Esophagus squamous epithelium (tissue), 5 donors: ENCODE measurements around the gene PEX5. TPM values are rescaled to one million over a fixed set of nuclear protein-coding genes. Genes with fewer than 3 reads are reported as not detected.

Experiments used
- DNase-seq: peaks from one replicate; lab custom pipeline; 2025; lab: John Stamatoyannopoulos, UW
- H3K27ac ChIP-seq, 4 donors: fragments of 200-600 bp; sonication (generic); one replicate each; pipeline ENCODE4 v1.5.1; 2016 to 2019; ENCODE audit warnings: mild to moderate bottlenecking in 1 of 4
- H3K27me3 ChIP-seq, 4 donors: fragments of 200-600 bp; sonication (generic); 1 replicate in 3 of 4; 2 replicates in 1 of 4; pipeline versions ENCODE4 v1.5.1 to v1.6.0; 2017 to 2021; ENCODE audit warnings: antibody characterized with exemption in 1 of 4
- H3K36me3 ChIP-seq, 3 donors: fragments of 200-600 bp; sonication (generic); one replicate each; pipeline ENCODE4 v1.5.1; 2016 to 2019
- H3K4me1 ChIP-seq, 3 donors: fragments of 200-600 bp; sonication (generic); one replicate each; pipeline ENCODE4 v1.5.1; 2017 to 2019
- H3K4me3 ChIP-seq, 4 donors: fragments of 200-600 bp; sonication (generic); 1 replicate in 3 of 4; 2 replicates in 1 of 4; pipeline ENCODE4 v1.5.1; 2016 to 2019; ENCODE audit warnings: mild to moderate bottlenecking in 2 of 4, moderate library complexity in 1 of 4
- H3K9me3 ChIP-seq, 3 donors: fragments of 200-600 bp; sonication (generic); one replicate each; pipeline ENCODE4 v1.5.1; 2016 to 2019
- POLR2A ChIP-seq, 4 donors: fragments of 450-650 bp; IDR thresholded peaks; one replicate each; pipeline ENCODE4 v1.6.1; 2017; ENCODE audit warnings: antibody characterized with exemption in 4 of 4, mild to moderate bottlenecking in 4 of 4, moderate library complexity in 3 of 4
- WGBS, 2 donors: methylation state at CpG; one replicate each; pipeline ENCODE4 v1.1.5; 2018; 5-methylcytosine and 5-hydroxymethylcytosine counted together
- intact Hi-C: fragments of 100-400 bp; cut with DNase I; formaldehyde crosslinking; loops from one replicate; pipeline ENCODE4 v1.15.0; 2022
- total RNA-seq, 4 donors: library from RNA; depleted of rRNA; stranded (reverse); fragments of >200 nt; gene quantifications; one replicate each; pipeline ENCODE4 v1.1.0, GENCODE V29; 2016
- TF ChIP-seq, protein P1 (sequence below), 6 experiments: fragments of 450-650 bp in 4 of 6; fragments of 200-600 bp in 2 of 6; sonication (generic) in 2 of 6; IDR thresholded peaks; one replicate each; pipeline ENCODE4 v1.5.1; 2016 to 2019; ENCODE audit warnings: antibody characterized with exemption in 6 of 6, mild to moderate bottlenecking in 4 of 6, moderate library complexity in 4 of 6
- donor health status: DM: yes; HTN: yes; CAD: no.

PEX5 gene
- total RNA-seq, 4 donors from 2014 or later, result 15.5 to 38.1 (median 19.9) TPM

- DNase-seq, result no peak
- 76 to 83% methylated on average over 9 to 12 of the region's 12 CpGs for WGBS, 2 donors
- H3K27me3 ChIP-seq, result no peaks in the 10 kb centered on the region
- H3K36me3 ChIP-seq, result peaks cover 3 to 61% (median 15%) of the 10 kb centered on the region in 3 donors
- no peaks in the 10 kb centered on the region for H3K9me3 ChIP-seq
- H3K4me3 ChIP-seq, result no peak overlapping the region
- no peak overlapping the region for H3K27ac ChIP-seq
- peaks cover 7 to 36% (median 10%) of the 10 kb centered on the region in 3 donors for H3K4me1 ChIP-seq
- TF ChIP-seq POLR2A (IDR thresholded peaks at IDR 0.05), result no peak
- TF ChIP-seq, protein P1, sequence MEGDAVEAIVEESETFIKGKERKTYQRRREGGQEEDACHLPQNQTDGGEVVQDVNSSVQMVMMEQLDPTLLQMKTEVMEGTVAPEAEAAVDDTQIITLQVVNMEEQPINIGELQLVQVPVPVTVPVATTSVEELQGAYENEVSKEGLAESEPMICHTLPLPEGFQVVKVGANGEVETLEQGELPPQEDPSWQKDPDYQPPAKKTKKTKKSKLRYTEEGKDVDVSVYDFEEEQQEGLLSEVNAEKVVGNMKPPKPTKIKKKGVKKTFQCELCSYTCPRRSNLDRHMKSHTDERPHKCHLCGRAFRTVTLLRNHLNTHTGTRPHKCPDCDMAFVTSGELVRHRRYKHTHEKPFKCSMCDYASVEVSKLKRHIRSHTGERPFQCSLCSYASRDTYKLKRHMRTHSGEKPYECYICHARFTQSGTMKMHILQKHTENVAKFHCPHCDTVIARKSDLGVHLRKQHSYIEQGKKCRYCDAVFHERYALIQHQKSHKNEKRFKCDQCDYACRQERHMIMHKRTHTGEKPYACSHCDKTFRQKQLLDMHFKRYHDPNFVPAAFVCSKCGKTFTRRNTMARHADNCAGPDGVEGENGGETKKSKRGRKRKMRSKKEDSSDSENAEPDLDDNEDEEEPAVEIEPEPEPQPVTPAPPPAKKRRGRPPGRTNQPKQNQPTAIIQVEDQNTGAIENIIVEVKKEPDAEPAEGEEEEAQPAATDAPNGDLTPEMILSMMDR (IDR thresholded peaks at IDR 0.05), result no peak
- intact Hi-C loops, result no loop called here
Observed at GRCh38 chr12:7154901-7155470, 34.5 kb upstream of the PEX5 start.

DNA sequence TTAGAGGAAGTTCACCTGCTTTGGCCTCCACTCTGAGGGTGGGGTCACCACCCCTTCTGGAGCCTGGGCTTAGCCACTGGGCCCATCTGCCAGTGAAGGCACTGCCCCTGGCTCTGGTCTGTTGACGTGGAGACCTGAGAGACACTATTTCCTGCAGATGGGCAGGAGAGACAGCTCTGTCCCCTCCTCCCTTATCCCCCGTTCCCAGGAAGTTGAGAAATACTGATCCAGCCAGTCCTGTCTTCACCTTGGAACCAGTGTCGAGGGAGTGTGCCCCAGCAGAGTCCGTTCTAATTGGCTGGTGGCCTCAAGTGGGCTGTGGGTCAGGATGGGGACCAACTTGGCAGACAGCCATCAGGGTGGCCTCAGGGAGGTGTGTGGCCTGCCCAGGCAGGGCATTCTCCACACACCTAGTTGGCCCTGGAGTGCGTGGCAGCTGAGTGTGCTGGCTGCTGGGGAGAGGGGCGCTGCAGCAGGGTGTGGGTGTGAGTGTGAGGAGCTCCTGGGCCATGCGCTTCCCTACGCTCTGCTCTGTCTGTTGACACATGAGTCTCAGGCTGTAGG lies 33.9 kb upstream of the PEX5 start:
- no peak overlapping the region for H3K4me3 ChIP-seq
- TF ChIP-seq, protein P1 (IDR thresholded peaks at IDR 0.05), result no peak
- TF ChIP-seq POLR2A (IDR thresholded peaks at IDR 0.05), result no peak
- no peaks in the 10 kb centered on the region for H3K9me3 ChIP-seq
- intact Hi-C loops, result no loop called here
- no peaks in the 10 kb centered on the region for H3K27me3 ChIP-seq
- no peak for DNase-seq
- peaks cover 3 to 55% (median 10%) of the 10 kb centered on the region in 3 donors for H3K36me3 ChIP-seq
- 20 to 60% methylated on average over 1 to 4 of the region's 8 CpGs for WGBS, 2 donors
- H3K4me1 ChIP-seq, result peaks cover 7 to 36% (median 10%) of the 10 kb centered on the region in 3 donors
- H3K27ac ChIP-seq, result no peak overlapping the region

DNA sequence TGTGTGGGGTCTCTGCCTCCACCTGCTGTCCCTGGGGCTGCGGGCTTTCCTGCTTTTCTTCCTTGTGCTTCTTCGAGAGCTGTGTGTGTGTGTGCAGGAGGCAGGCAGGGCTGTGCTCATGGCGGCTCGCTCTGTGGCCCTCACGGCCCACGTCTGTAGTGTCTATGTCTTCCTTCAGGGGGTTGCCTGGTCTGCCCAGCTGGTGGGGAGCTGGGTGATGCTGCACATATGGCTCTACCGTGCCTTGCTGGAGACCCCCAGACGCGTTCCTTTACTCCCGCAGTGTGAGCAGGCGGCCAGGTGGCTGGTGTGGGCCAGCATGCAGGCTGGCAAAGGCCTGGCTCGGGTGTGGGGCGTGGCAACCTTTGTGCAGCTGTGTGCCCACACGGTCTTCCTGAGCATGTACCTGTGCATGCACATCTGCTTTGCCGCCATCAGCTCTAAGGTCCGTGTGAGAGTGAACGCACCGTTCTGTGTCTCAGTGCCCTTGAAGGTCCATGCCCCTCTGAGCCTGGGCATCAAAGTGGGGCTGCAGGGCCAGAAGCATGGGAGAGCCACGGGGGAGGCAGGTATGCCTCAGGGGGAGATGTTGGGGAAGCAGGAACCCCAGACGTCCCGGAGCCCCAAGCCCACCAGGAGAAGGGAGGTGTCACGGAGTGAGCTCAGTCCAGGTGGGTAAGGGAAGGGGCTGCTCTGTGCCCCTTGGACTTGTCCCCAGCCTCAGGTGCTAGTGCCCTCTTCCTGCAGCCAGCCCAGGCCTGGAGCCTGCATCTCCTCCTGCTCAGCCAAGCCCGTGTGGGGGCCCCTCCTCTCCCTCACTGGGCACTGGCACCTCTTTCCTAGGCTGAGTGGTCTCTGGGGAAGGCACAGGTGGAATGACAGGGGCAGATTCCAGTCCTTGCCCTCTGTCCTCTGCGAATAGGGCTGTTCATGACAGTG lies 33.0 kb upstream of the PEX5 start:
- no peak for DNase-seq
- WGBS, 2 donors, result 81 to 85% methylated on average over 3 to 10 of the region's 24 CpGs
- peaks cover 3 to 46% (median 4%) of the 10 kb centered on the region in 3 donors for H3K36me3 ChIP-seq
- TF ChIP-seq, protein P1 (IDR thresholded peaks at IDR 0.05), result no peak
- TF ChIP-seq POLR2A (IDR thresholded peaks at IDR 0.05), result no peak
- no peaks in the 10 kb centered on the region for H3K9me3 ChIP-seq
- no peak overlapping the region for H3K27ac ChIP-seq
- H3K4me3 ChIP-seq, result no peak overlapping the region
- peaks cover 7 to 36% (median 10%) of the 10 kb centered on the region in 3 donors for H3K4me1 ChIP-seq
- H3K27me3 ChIP-seq, result no peaks in the 10 kb centered on the region
- intact Hi-C loops, result no loop called here

- WGBS, 2 donors, result 92 to 96% methylated on average over 5 to 6 of the region's 17 CpGs
- Histone ChIP-seq H3K36me3 (peaks cover 3 to 38% (median 4%) of the 10 kb centered on the region in 3 donors), H3K27ac (no peak overlapping the region), H3K27me3 (peaks cover 0 to 5% (median 0%) of the 10 kb centered on the region in 4 donors), H3K9me3 (no peaks in the 10 kb centered on the region), H3K4me1 (peaks cover 7 to 39% (median 10%) of the 10 kb centered on the region in 3 donors), H3K4me3 (no peak overlapping the region)
- TF ChIP-seq, protein P1 (IDR thresholded peaks at IDR 0.05), result no peak
- TF ChIP-seq POLR2A (IDR thresholded peaks at IDR 0.05), result no peak
- intact Hi-C loops, result no loop called here
- DNase-seq, result no peak
Observed at GRCh38 chr12:7157391-7157790, 32.1 kb upstream of the PEX5 start.
